LNCAP (cell line): Measurements from ENCODE around the gene ATRIP.

Experiments
- TF ChIP-seq, protein P1 (sequence below): fragments of 450-650 bp; IDR thresholded peaks from 2 replicates; pipeline ENCODE4 v1.5.1; 2017; ENCODE audit warnings: mild to moderate bottlenecking

ATRIP gene

DNA sequence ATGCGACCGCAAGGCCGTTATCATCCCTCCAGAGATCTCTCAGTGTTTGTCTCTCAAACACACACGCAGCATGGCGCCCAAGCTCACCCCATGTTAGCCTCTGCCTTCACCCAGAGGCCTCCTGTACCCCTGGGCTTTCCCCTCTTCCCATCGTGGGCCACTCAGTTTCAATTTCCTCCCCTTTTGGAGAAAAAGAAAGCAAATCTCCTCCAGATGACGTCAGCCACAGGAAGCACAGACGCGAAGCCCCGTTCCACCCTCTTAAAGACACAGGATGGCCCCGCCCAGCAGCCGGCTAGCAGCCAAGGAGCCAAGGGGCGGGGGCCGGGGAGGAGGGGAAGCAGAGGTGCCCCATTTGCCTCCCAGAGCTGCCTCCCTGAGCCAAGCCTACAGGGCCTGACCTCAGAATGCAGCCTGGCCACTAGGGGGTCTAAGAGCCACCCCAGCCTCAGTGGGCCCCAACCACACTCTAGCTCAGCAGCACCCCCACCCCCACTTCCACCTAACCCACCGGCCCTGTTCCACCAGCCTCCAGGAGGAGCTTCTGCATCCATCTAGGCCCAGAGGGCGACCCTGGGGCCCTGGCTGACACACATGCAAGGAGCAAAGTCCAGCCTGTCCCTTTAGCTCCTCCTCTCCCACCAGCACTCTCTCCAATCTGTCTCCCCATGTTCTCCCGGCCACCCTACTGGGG lies 26.5 kb downstream of the ATRIP start:
- TF ChIP-seq, protein P1, sequence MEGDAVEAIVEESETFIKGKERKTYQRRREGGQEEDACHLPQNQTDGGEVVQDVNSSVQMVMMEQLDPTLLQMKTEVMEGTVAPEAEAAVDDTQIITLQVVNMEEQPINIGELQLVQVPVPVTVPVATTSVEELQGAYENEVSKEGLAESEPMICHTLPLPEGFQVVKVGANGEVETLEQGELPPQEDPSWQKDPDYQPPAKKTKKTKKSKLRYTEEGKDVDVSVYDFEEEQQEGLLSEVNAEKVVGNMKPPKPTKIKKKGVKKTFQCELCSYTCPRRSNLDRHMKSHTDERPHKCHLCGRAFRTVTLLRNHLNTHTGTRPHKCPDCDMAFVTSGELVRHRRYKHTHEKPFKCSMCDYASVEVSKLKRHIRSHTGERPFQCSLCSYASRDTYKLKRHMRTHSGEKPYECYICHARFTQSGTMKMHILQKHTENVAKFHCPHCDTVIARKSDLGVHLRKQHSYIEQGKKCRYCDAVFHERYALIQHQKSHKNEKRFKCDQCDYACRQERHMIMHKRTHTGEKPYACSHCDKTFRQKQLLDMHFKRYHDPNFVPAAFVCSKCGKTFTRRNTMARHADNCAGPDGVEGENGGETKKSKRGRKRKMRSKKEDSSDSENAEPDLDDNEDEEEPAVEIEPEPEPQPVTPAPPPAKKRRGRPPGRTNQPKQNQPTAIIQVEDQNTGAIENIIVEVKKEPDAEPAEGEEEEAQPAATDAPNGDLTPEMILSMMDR, result peak; percentile 48; the same call in 1 of the 2 replicates

DNA sequence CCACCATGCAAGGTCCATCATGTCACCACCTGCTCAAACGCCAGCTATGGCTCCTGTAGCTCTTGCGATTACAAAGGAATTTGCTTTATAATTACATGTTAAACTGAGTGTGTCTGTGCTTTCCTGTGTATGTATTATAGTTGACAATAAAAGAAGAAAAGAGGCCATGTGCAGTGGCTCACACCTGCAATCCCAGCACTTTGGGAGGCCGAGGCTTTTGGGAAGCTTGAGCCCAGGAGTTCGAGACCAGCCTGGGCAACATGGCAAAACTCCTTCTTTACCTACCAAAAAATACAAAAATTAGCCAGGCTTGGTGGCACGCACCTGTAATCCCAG lies 27.0 kb downstream of the ATRIP start:
- TF ChIP-seq, protein P1, result no peak

DNA sequence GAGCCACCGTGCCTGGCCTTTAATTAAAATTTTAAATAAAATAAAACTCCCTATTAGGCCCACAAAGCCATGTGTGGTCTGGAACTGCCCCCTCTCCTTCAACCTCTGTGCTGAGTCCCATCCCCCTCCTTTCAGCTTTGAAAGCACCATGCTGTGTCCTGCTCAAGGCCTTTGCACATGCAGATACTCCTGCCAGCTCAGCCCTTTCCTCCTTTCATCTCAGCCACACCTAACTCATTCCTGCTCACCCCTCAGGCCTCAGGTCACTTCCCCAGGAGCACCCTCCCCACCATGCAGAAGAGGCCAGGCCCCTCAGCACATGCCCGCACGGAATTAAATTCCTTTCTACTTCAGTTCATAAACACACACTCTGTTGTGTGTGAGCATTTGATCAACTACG lies 28.1 kb downstream of the ATRIP start:
- TF ChIP-seq, protein P1, result no peak

DNA sequence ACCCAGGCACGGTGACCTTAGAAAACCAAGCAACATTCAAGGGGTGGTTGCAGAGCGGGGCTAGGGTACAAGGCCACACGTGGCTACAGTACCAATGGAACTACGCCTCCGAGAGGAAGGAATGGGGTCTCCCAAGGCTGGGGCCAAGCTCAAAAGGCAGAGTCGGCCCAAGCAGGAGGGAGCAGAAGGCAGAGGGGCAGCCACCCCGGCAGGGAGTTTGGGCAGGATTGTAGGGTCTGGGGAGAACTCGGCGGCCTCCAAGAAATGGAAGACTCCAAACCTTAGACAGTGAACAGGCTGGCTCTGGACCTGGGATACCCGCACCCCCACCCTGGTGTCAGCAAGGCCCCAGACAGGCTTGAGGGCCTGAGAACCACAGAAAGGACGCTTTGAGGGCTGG lies 28.7 kb downstream of the ATRIP start:
- TF ChIP-seq, protein P1, result no peak

DNA sequence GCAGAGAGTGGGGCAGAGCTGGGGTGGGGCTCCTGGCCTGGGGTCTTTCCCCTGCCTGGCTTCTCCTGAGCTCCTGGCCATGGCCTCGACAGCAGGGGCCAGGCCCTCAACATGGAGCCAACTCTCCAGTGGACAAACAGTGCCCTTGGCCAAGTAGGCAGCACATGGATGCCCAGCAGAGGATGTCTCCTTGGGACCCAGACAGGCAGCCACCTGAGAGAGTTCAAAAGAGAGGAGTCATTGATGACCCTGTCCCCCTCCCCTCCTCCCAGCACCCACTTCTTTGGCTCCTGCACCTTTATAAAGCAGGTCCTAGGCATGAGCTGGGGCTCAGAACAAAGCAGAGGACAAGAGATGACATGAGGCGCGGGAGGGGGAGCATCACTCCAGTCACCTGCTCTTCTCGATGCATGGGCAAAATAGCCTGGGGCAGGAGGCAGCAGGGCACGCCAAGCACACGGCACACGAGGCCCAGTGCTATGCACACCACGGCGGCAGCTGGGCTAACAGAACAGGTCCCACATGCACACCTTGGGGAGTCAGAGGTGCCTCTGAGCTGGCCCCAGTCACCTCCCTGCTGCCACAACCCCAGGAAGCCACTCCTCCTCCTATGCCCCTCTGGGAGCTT lies 30.0 kb downstream of the ATRIP start:
- TF ChIP-seq, protein P1, result no peak

DNA sequence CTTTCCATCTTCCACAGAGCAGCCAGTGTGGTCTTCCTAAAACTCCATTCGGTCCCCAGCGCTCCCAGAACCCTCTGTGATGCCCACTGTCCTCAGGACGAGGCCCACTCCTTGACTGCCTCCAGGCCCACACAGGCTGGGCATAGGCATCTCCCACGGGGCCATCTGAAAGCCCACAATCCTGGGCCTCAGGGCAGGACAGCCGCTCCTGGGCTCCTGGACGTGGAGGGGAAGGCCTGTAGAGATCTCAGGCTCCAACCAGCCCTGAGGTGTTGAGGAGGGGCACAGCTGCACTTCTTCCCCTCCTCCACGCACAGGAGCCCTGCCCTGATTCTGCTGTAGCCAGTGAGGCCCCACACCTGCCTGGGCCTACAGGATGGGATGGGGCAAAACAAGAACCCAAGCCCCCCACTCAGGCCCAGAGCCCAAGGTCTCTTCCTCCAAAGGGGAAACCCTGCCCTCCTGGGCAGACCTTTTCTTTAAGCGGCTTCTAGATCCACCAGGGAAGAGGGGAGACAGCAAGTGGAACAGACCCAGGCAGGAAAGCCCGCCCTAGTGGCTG lies 31.5 kb downstream of the ATRIP start:
- TF ChIP-seq, protein P1, result no peak

DNA sequence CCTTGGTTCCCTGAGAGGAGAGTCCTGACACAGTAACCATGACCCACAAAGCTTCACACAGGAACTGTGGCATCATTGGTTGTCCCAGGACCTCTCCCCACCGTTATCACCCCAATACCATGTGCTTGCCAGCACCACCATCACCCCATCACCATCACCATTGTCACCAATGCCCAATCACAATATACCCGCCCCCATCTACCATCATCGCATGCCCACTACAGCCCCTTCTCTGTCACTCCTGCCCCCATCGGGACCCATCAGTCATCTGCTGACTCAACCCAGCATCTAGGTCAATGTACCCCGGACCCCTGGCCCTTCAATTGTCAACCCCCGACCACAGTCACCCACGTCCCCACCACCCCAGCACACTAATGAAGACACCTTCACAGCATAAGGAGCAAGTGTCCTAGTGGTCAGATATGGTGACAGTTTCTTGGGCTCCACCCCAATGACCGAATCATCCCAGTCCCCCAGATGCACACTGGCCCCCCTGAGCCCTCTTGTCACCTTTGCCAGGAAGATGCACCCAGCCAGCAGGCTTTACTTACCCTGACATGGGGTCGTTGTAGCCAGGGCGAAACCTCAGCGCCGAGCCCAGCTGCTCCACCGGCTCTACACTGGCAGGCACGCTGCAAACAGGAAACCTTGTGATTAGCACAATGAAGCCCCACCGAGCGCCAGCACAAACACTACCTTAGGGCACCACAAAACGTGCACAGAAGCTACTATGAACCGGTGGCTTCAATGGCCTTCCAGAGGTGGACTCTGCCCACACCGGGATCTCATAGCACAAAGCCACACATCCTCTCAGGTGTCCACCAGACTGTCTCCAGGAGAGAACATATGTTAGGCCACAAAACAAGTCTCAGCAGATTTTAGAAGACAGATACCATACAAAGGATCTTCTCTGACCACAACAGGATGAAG lies 32.4 kb downstream of the ATRIP start:
- TF ChIP-seq, protein P1, result no peak
